HepG2 (cell line): Measurements from ENCODE around the gene SLC25A25. TPM values are rescaled to one million over a fixed set of nuclear protein-coding genes. Genes with fewer than 3 reads are reported as not detected.

ENCODE experiments used
- ETV5 ChIP-seq: IDR thresholded peaks from 2 replicates; pipeline ENCODE4 v1.6.1; 2018; ENCODE audit warnings: missing biosample characterization, missing genetic modification reagents, inconsistent platforms, borderline replicate concordance
- ETV6 ChIP-seq: sonication (generic); formaldehyde crosslinking; conservative IDR thresholded peaks from 2 replicates; pipeline ENCODE4 v1.4.0; 2020; ENCODE audit warnings: missing genetic modification reagents
- FIP1L1 ChIP-seq: fragments of 200-400 bp; formaldehyde crosslinking; IDR thresholded peaks from 2 replicates; pipeline ENCODE4 v1.6.1; 2018; ENCODE audit warnings: low read depth, mild to moderate bottlenecking, low read length, moderate library complexity, borderline replicate concordance; ENCODE audit not compliant: insufficient read depth
- FOXO4 ChIP-seq: sonication (generic); formaldehyde crosslinking; conservative IDR thresholded peaks from 2 replicates; pipeline ENCODE4 v1.8.1; 2023; ENCODE audit warnings: missing genetic modification reagents
- FOXP1 ChIP-seq, 2 experiments: fragments of 450-650 bp in 1 of 2; IDR thresholded peaks; 2 replicates each; pipeline ENCODE4 v1.6.1; 2017 to 2018; ENCODE audit warnings: antibody characterized with exemption in 1 of 2
- GATAD2A ChIP-seq: IDR thresholded peaks from 2 replicates; pipeline ENCODE4 v1.6.1; 2016
- GLMP ChIP-seq: sonication (generic); formaldehyde crosslinking; IDR thresholded peaks from 2 replicates; pipeline ENCODE4 v1.9.0; 2021; ENCODE audit warnings: missing genetic modification reagents, mild to moderate bottlenecking, borderline replicate concordance
- HNRNPUL1 ChIP-seq: fragments of 200-400 bp; formaldehyde crosslinking; IDR thresholded peaks from 2 replicates; pipeline ENCODE4 v1.6.1; 2017; ENCODE audit warnings: low read depth, mild to moderate bottlenecking, low read length, moderate library complexity
- IKZF1 ChIP-seq: fragments of 450-650 bp; IDR thresholded peaks from 2 replicates; pipeline ENCODE4 v1.7.1; 2016
- KDM5A ChIP-seq: fragments of 200-600 bp; sonication (generic); IDR thresholded peaks from 2 replicates; pipeline ENCODE4 v1.7.0; 2018; ENCODE audit warnings: antibody characterized with exemption, mild to moderate bottlenecking, low read length, borderline replicate concordance
- MAFK ChIP-seq, 2 experiments: IDR thresholded peaks in 1 of 2; conservative IDR thresholded peaks in 1 of 2; 2 replicates each; pipeline ENCODE4 v1.6.1; 2011; ENCODE audit warnings: improper control_type of control experiment in 2 of 2, low read length in 2 of 2
- MXD3 ChIP-seq: IDR thresholded peaks from 2 replicates; pipeline ENCODE4 v1.6.1; 2016; ENCODE audit warnings: mild to moderate bottlenecking, missing biosample characterization, missing genetic modification reagents
- MXD4 ChIP-seq: IDR thresholded peaks from 2 replicates; pipeline ENCODE4 v1.6.1; 2016; ENCODE audit warnings: mild to moderate bottlenecking, missing biosample characterization, missing genetic modification reagents
- NCOA1 ChIP-seq: sonication (generic); formaldehyde crosslinking; IDR thresholded peaks from 2 replicates; pipeline ENCODE4 v1.9.0; 2021; ENCODE audit warnings: missing genetic modification reagents
- NFE2L1 ChIP-seq: sonication (generic); formaldehyde crosslinking; IDR thresholded peaks from 2 replicates; pipeline ENCODE4 v1.4.0; 2020; ENCODE audit warnings: missing genetic modification reagents, mild to moderate bottlenecking, borderline replicate concordance
- NFKB2 ChIP-seq: sonication (generic); formaldehyde crosslinking; IDR thresholded peaks from 2 replicates; pipeline ENCODE4 v1.4.0; 2020; ENCODE audit warnings: missing genetic modification reagents, borderline replicate concordance
- NFRKB ChIP-seq: fragments of 450-650 bp; IDR thresholded peaks from 2 replicates; pipeline ENCODE4 v1.6.1; 2017
- RFX1 ChIP-seq: fragments of 450-650 bp; IDR thresholded peaks from 2 replicates; pipeline ENCODE4 v1.6.1; 2017
- ZBTB3 ChIP-seq: sonication (generic); formaldehyde crosslinking; IDR thresholded peaks from 2 replicates; pipeline ENCODE4 v1.4.0; 2020; ENCODE audit warnings: low read depth, mild to moderate bottlenecking, moderate library complexity, missing genetic modification reagents, borderline replicate concordance
- ZFP36L1 ChIP-seq: sonication (generic); formaldehyde crosslinking; IDR thresholded peaks from 2 replicates; pipeline ENCODE4 v1.8.0; 2022; ENCODE audit warnings: mild to moderate bottlenecking, missing genetic modification reagents, moderate library complexity
- ZNF225 ChIP-seq: sonication (generic); formaldehyde crosslinking; IDR thresholded peaks from 2 replicates; pipeline ENCODE4 v1.4.0; 2020; ENCODE audit warnings: mild to moderate bottlenecking, missing genetic modification reagents
- ZNF235 ChIP-seq: sonication (generic); formaldehyde crosslinking; IDR thresholded peaks from 2 replicates; pipeline ENCODE4 v1.8.1; 2023; ENCODE audit warnings: mild to moderate bottlenecking, missing genetic modification reagents, borderline replicate concordance
- ZNF326 ChIP-seq: sonication (generic); formaldehyde crosslinking; IDR thresholded peaks from 2 replicates; pipeline ENCODE4 v1.4.0; 2020; ENCODE audit warnings: missing genetic modification reagents, borderline replicate concordance
- ZNF33B ChIP-seq: sonication (generic); formaldehyde crosslinking; IDR thresholded peaks from 2 replicates; pipeline ENCODE4 v1.5.1; 2020; ENCODE audit warnings: mild to moderate bottlenecking, missing genetic modification reagents
- ZNF431 ChIP-seq: sonication (generic); formaldehyde crosslinking; IDR thresholded peaks from 2 replicates; pipeline ENCODE4 v1.9.0; 2022; ENCODE audit warnings: missing genetic modification reagents, low read depth, mild to moderate bottlenecking, borderline replicate concordance
- ZNF777 ChIP-seq: sonication (generic); formaldehyde crosslinking; IDR thresholded peaks from 2 replicates; pipeline ENCODE4 v1.4.0; 2020; ENCODE audit warnings: missing genetic modification reagents
- ZSCAN22 ChIP-seq: sonication (generic); formaldehyde crosslinking; IDR thresholded peaks from 2 replicates; pipeline ENCODE4 v1.4.0; 2020; ENCODE audit warnings: mild to moderate bottlenecking, missing genetic modification reagents
- polyA plus RNA-seq, 8 experiments: library from polyadenylated mRNA; depleted of rRNA in 3 of 8; stranded (reverse) in 7 of 8; unstranded in 1 of 8; fragments of >200 nt; fragmentation: Illumina TruSeq in 4 of 8; extraction: Trizol in 4 of 8; gene quantifications; 2 replicates each; pipeline versions ENCODE4 v1.2.1 to v1.2.3, GENCODE V29; 2011 to 2016; ENCODE audit warnings: low read depth in 4 of 8, missing spikeins in 1 of 8, mixed read lengths in 1 of 8; ENCODE audit not compliant: insufficient read depth in 1 of 8
- total RNA-seq, 5 experiments: library from RNA; depleted of rRNA; stranded (reverse); fragments of >200 nt; fragmentation: Illumina TruSeq; extraction: Trizol; gene quantifications; 2 replicates each; pipeline ENCODE4 v1.2.3, GENCODE V29; 2016; ENCODE audit warnings: low read depth in 1 of 5

Gene SLC25A25
- total and polyA plus RNA-seq, 2 of the 13 experiments (the other 11 are each of a cell fraction or from before 2014, with no cell fraction given): 10.5 to 24.8 TPM

GRCh38 chr9:128066713-128067644, 1.1 kb upstream of the SLC25A25 start, which contains the start of gene NAIF1 (continued):
- TF ChIP-seq MXD3 (CRISPR knock-in tag): no peak
- no peak for TF ChIP-seq HNRNPUL1
- TF ChIP-seq GATAD2A (CRISPR knock-in tag): no peak; the same call in 1 of the 2 replicates
- TF ChIP-seq ZNF225 (CRISPR knock-in tag): no peak
- no peak for TF ChIP-seq ZFP36L1 (CRISPR knock-in tag)
- 0 out of 2 replicates have a peak, but pooled peaks have one; percentile 17 for TF ChIP-seq ZNF777 (CRISPR knock-in tag)
- no peak for TF ChIP-seq NFKB2 (CRISPR knock-in tag)
- TF ChIP-seq GLMP (CRISPR knock-in tag): no peak
- TF ChIP-seq ZNF33B (CRISPR knock-in tag): no peak; the same call in 1 of the 2 replicates
- no peak for TF ChIP-seq FIP1L1
- TF ChIP-seq MAFK (conservative IDR thresholded peaks at IDR 0.05 in 1 of 2, IDR thresholded peaks at IDR 0.05 in 1 of 2; ENCODE audit: low read length in 2 of 2): no peak
- no peak; the same call in 1 of the 2 replicates for TF ChIP-seq ETV5 (CRISPR knock-in tag)
- TF ChIP-seq IKZF1: no peak
- TF ChIP-seq KDM5A: no peak
- TF ChIP-seq ZSCAN22 (CRISPR knock-in tag): no peak
- no peak for TF ChIP-seq NFE2L1
- no peak for TF ChIP-seq ZBTB3
- no peak for TF ChIP-seq NCOA1 (CRISPR knock-in tag)
- TF ChIP-seq FOXO4 (CRISPR knock-in tag): no peak
- 0 out of 2 replicates have a peak, but pooled peaks have one; percentile 33 for TF ChIP-seq ZNF235 (CRISPR knock-in tag)
- TF ChIP-seq ETV6 (CRISPR knock-in tag): no peak
- no peak for TF ChIP-seq RFX1
- TF ChIP-seq NFRKB: no peak
- no peak for TF ChIP-seq ZNF326 (CRISPR knock-in tag)
- no peak for TF ChIP-seq ZNF431 (CRISPR knock-in tag)
- TF ChIP-seq FOXP1 (IDR thresholded peaks at IDR 0.05): no peak
- TF ChIP-seq FOXP1 (CRISPR knock-in tag; IDR thresholded peaks at IDR 0.05): no peak
- no peak for TF ChIP-seq MXD4 (CRISPR knock-in tag)
